Endothelial cell of umbilical vein (primary cell): ENCODE measurements around the gene TMEM154.

ENCODE experiments used
- MYC ChIP-seq: IDR thresholded peaks from one replicate; pipeline ENCODE4 v1.6.1; 2011; ENCODE audit warnings: mild to moderate bottlenecking, low read depth, low read length
- POLR2A ChIP-seq: IDR thresholded peaks from 2 replicates; pipeline ENCODE4 v1.6.1; 2012; ENCODE audit warnings: low read depth, mild to moderate bottlenecking, control low read depth, low read length
- TF ChIP-seq, protein P1 (sequence below), 2 donors: IDR thresholded peaks; 1 replicate in 1 of 2; 2 replicates in 1 of 2; pipeline ENCODE4 v1.5.1; 2011; ENCODE audit warnings: low read length in 2 of 2, mild to moderate bottlenecking in 2 of 2, moderate library complexity in 2 of 2, control low read depth in 1 of 2, inconsistent platforms in 1 of 2, low read depth in 1 of 2; ENCODE audit not compliant: insufficient read depth in 1 of 2; ENCODE audit errors: extremely low read depth in 1 of 2
- TF ChIP-seq, protein P2 (sequence below): IDR thresholded peaks from 2 replicates; pipeline ENCODE4 v1.6.1; 2011; ENCODE audit not compliant: insufficient read depth, insufficient read length

DNA sequence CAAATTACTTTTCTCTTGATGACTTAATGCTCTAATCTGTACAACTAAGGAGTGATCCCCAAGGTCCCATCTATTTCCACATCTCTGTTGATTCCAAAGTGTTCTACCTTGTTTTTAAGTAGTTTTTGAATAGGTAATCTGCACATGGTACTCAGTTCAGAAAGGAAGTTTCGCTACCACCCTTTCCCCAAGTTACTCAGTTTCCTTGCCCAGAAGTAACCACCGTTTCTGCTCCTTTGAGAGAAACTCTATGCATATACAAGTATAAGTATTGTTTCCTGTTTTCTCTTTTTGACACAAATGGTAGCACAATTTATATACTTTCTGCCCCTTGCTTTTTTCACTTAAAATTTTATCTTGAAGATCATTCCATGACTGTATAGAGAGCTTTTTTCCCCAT, 18.1 kb downstream of the TMEM154 start:
- TF ChIP-seq, protein P1, sequence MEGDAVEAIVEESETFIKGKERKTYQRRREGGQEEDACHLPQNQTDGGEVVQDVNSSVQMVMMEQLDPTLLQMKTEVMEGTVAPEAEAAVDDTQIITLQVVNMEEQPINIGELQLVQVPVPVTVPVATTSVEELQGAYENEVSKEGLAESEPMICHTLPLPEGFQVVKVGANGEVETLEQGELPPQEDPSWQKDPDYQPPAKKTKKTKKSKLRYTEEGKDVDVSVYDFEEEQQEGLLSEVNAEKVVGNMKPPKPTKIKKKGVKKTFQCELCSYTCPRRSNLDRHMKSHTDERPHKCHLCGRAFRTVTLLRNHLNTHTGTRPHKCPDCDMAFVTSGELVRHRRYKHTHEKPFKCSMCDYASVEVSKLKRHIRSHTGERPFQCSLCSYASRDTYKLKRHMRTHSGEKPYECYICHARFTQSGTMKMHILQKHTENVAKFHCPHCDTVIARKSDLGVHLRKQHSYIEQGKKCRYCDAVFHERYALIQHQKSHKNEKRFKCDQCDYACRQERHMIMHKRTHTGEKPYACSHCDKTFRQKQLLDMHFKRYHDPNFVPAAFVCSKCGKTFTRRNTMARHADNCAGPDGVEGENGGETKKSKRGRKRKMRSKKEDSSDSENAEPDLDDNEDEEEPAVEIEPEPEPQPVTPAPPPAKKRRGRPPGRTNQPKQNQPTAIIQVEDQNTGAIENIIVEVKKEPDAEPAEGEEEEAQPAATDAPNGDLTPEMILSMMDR (IDR thresholded peaks at IDR 0.05; ENCODE audit: extremely low read depth in 1 of 2, insufficient read depth in 1 of 2, low read depth in 1 of 2, low read length in 2 of 2) = no peak
- TF ChIP-seq, protein P2, sequence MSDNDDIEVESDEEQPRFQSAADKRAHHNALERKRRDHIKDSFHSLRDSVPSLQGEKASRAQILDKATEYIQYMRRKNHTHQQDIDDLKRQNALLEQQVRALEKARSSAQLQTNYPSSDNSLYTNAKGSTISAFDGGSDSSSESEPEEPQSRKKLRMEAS = no peak
- TF ChIP-seq POLR2A (no peak), MYC (no peak)
